K562 (cell line): ENCODE data around the gene TMEM45A. TPM values are rescaled to one million over a fixed set of nuclear protein-coding genes. Genes with fewer than 3 reads are reported as not detected.
A peak's percentile ranks its signal among the peaks of the same experiment; 100 is the strongest.

Experiments
- ESRRB ChIP-seq: fragments of 250-450 bp; sonication (Bioruptor Pico); IDR thresholded peaks from 2 replicates; pipeline ENCODE4 v1.5.0; 2020; ENCODE audit warnings: mild to moderate bottlenecking, moderate library complexity, borderline replicate concordance
- KAT8 ChIP-seq: fragments of 450-650 bp; IDR thresholded peaks from 2 replicates; pipeline ENCODE4 v1.6.1; 2016; ENCODE audit warnings: low read depth, mild to moderate bottlenecking
- MAFF ChIP-seq: IDR thresholded peaks from 2 replicates; pipeline ENCODE4 v1.6.1; 2012; ENCODE audit warnings: low read length, improper control_type of control experiment
- MGA ChIP-seq: fragments of 450-650 bp; IDR thresholded peaks from 2 replicates; pipeline ENCODE4 v1.6.1; 2016; ENCODE audit warnings: mild to moderate bottlenecking, moderate library complexity
- MTA1 ChIP-seq: fragments of 450-650 bp; IDR thresholded peaks from 2 replicates; pipeline ENCODE4 v1.6.1; 2017; ENCODE audit warnings: borderline replicate concordance
- TFAP4 ChIP-seq: sonication (generic); formaldehyde crosslinking; IDR thresholded peaks from 2 replicates; pipeline ENCODE4 v1.8.0; 2022; ENCODE audit warnings: missing genetic modification reagents, mild to moderate bottlenecking, moderate library complexity, borderline replicate concordance
- ZNF280A ChIP-seq: fragments of 450-650 bp; IDR thresholded peaks from 2 replicates; pipeline ENCODE4 v1.6.1; 2018; ENCODE audit warnings: mild to moderate bottlenecking, low read depth; ENCODE audit not compliant: partially characterized antibody
- polyA plus RNA-seq, 8 experiments: library from polyadenylated mRNA; depleted of rRNA in 4 of 8; stranded (reverse) in 5 of 8; unstranded in 3 of 8; fragments of >200 nt; fragmentation: Nextera tagmentation in 2 of 8; fragmentation: Illumina TruSeq in 1 of 8; extraction: Ambion mirVana in 2 of 8; extraction: Trizol in 1 of 8; gene quantifications; 2 replicates each; pipeline versions ENCODE4 v1.2.1 to v1.2.3, GENCODE V29; 2011 to 2014; ENCODE audit warnings: inconsistent platforms in 1 of 8, missing spikeins in 1 of 8
- total RNA-seq, 7 experiments: library from RNA; depleted of rRNA in 6 of 7; stranded (reverse); fragments of >200 nt in 6 of 7; fragmentation: Illumina TruSeq in 2 of 7; extraction: Trizol in 2 of 7; gene quantifications; 2 replicates each; pipeline versions ENCODE4 v1.2.1 to v1.2.3, GENCODE V29; 2011 to 2021; ENCODE audit warnings: low replicate concordance in 1 of 7
- TF ChIP-seq, protein P1 (sequence below): fragments of 250-450 bp; sonication (Bioruptor Pico); IDR thresholded peaks from 2 replicates; pipeline ENCODE4 v1.9.0; 2021; ENCODE audit warnings: mild to moderate bottlenecking, inconsistent platforms

The TMEM45A gene
- total and polyA plus RNA-seq, 9 of the 15 experiments (the other 6 are each of a cell fraction or from before 2014, with no cell fraction given): 0.41 to 4.1 (median 0.95) TPM

DNA sequence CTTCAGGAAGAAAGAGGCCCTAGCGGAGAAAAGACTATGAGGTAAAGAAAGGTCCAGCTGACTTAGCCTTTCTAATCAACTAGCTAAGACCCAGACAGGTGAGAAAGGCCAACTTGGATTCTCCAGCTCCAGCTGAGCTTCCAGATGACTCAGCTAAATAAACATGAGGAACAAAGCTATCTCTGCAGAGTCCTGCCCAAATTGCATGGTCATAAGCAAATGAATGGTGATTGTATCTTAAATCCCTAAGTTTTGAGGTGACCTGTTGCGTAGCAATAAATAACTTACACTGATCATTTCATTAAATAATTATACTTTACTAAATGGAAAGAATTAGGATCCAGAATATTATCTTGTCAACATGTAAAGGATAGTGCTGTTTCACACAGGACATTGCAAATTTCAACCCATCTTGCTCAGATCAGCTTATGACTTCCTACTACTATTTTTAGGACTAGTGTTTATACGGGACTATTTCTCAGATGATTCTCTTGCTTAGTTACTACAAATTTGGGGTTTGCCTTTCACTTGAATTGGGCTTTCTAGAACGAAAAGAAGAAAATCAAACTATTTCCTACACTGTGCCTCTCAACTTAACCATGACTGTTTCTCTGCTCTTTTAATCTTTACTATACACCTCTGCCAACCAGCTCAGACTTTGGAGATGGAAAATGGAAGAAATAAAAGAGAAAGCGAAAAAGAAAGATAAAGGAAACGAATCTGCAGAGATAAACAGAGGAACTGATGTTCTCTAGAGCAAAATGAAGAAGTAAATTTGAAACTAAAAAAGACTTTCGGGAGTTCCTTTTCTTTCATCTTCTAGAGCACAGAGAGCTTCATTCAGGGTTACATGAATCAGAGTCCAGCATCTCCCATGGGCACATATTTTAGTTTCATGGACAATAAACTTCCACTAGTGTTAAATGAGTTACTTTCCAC is 110.4 kb downstream of the TMEM45A start (continued):
- TF ChIP-seq ESRRB (CRISPR knock-in tag) (no peak), TFAP4 (CRISPR knock-in tag) (no peak), MTA1 (no peak), ZNF280A (no peak), MGA (no peak), KAT8 (no peak), MAFF (peak; percentile 82)
- TF ChIP-seq, protein P1, sequence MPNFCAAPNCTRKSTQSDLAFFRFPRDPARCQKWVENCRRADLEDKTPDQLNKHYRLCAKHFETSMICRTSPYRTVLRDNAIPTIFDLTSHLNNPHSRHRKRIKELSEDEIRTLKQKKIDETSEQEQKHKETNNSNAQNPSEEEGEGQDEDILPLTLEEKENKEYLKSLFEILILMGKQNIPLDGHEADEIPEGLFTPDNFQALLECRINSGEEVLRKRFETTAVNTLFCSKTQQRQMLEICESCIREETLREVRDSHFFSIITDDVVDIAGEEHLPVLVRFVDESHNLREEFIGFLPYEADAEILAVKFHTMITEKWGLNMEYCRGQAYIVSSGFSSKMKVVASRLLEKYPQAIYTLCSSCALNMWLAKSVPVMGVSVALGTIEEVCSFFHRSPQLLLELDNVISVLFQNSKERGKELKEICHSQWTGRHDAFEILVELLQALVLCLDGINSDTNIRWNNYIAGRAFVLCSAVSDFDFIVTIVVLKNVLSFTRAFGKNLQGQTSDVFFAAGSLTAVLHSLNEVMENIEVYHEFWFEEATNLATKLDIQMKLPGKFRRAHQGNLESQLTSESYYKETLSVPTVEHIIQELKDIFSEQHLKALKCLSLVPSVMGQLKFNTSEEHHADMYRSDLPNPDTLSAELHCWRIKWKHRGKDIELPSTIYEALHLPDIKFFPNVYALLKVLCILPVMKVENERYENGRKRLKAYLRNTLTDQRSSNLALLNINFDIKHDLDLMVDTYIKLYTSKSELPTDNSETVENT (CRISPR knock-in tag): no peak
